ENCODE measurements around the gene SYNGAP1. TPM values are rescaled to one million over a fixed set of nuclear protein-coding genes. Genes with fewer than 3 reads are reported as not detected.

The SYNGAP1 gene
- total and polyA plus RNA-seq, 2 of the 4 experiments (the other 2 are of a cell fraction), result 1.4 to 17.0 TPM

DNA sequence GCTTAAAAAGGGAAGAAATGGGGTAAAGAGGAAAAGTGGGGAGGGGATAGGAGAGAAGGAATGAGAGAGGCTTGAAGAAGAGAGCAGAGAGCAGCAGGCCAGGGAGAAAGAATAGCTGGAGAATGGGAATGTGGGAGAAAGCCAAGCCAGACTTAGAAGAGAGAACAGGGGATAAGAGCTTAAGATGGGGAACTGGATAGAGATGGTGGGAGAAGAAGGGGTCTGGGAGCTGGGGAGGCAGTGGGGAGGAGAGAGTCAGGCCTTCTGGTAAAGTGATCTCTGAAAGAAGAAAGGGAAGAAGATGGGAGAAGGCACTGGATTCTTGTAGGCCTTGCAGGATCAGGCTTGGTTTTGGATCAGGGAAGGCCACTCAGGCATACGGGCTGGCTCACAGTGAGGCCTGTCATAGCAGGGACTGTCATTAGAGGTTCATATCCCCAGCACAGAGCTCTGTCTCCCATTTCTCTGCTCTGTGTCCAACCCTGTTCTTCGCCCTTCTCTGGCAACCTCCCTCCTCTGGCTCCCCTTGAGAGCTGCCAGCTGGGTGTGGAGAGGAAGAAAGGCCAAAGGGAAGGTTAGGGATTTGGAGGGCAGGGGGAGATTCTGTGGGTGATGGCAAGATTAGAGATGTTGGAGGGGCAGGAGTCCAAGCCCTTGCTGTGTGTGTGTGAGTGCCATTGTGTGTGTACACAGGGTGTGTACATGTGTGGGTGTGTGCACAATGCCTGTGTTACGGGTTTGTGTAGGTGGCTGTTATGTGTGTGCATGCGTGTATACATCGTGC, 9.3 kb downstream of the SYNGAP1 start:
- 81% methylated on average over 4 of the region's 5 CpGs; no CpG with 5 or more reads in 1 of the 2 experiments for WGBS, 2 experiments (ENCODE audit: extremely low coverage in 2 of 2, insufficient read length in 1 of 2)
- ChIA-PET CTCF (interaction anchor here (0.9 kb wide), 1 partner anchor 11 kb away, joined by 3 read pairs; no protein-coding TSS in a partner anchor), POLR2A (ENCODE audit: unreplicated experiment) (no interaction called here)
- Histone ChIP-seq H2AFZ (replicated peaks; ENCODE audit: low read length, poor library complexity) (no peak overlapping the region), H2BK120ac (ENCODE audit: low read depth, low read length) (no peak overlapping the region), H3K14ac (replicated peaks; ENCODE audit: low read depth, low read length) (no peak overlapping the region), H3K18ac (ENCODE audit: low read depth, low read length) (no peak overlapping the region), H3K79me1 (ENCODE audit: low read depth in 1 of 2, low read length in 2 of 2) (peaks cover 34 to 92% of the 10 kb centered on the region in 2 experiments), H3K9me1 (ENCODE audit: insufficient read depth, low read length) (peaks cover 35% of the 10 kb centered on the region), H3K27ac (ENCODE audit: insufficient read depth, low read length) (no peak overlapping the region), H3K23ac (ENCODE audit: low read depth, low read length) (peak overlapping the region; percentile 57; the same call in 1 of the 2 replicates), H3K4me1 (ENCODE audit: control insufficient read depth, insufficient read depth, low read length) (peaks cover 43% of the 10 kb centered on the region), H3K4me2 (ENCODE audit: low read depth, low read length) (no peak overlapping the region; the same call in 1 of the 2 replicates), H3K4me3 (ENCODE audit: insufficient read depth, low read depth, low read length) (no peak overlapping the region), H3K9me3 (ENCODE audit: control insufficient read depth, insufficient read depth, low read length) (no peaks in the 10 kb centered on the region), H4K91ac (ENCODE audit: insufficient read depth, low read depth, low read length) (no peak overlapping the region), H2BK20ac (ENCODE audit: low read depth, low read length) (no peak overlapping the region), H3K27me3 (ENCODE audit: control insufficient read depth, insufficient read depth, low read length) (no peaks in the 10 kb centered on the region), H3K4ac (ENCODE audit: low read depth, low read length) (peak overlapping the region; percentile 61; the same call in 1 of the 2 replicates), H3K56ac (ENCODE audit: extremely low read depth, insufficient read depth, low read length) (no peak overlapping the region), H2AK9ac (replicated peaks; ENCODE audit: low read depth, low read length, poor library complexity) (no peak overlapping the region), H4K20me1 (ENCODE audit: insufficient read depth, low read length) (peaks cover 41% of the 10 kb centered on the region), H2AK5ac (ENCODE audit: low read depth, low read length) (peak overlapping the region; percentile 81; the same call in 1 of the 2 replicates), H4K8ac (ENCODE audit: low read depth in 2 of 2, low read length in 2 of 2) (no peak overlapping the region), H3K36me3 (ENCODE audit: control insufficient read depth, insufficient read depth, low read length) (peaks cover 10% of the 10 kb centered on the region), H2BK5ac (ENCODE audit: low read depth, low read length, poor library complexity, severe bottlenecking) (no peak overlapping the region), H3K9ac (ENCODE audit: low read depth, low read length) (peak overlapping the region; percentile 19; the same call in 1 of the 2 replicates), H2BK15ac (ENCODE audit: low read depth, low read length) (no peak overlapping the region; the same call in 2 of the 3 replicates), H4K5ac (ENCODE audit: low read depth, low read length) (no peak overlapping the region)
- in situ Hi-C loops (cut with MboI; ENCODE audit: low sequenced_read_pairs) (no loop called here), intact Hi-C loops (cut with micrococcal nuclease) (no loop called here), dilution Hi-C loops (cut with HindIII; ENCODE audit: low sequenced_read_pairs, unreplicated experiment) (no loop called here)
- no TSS peak for BruUV-seq (replicated peaks)
- ATAC-seq (ENCODE audit: low read depth), result no peak
- TF ChIP-seq POLR2A (IDR thresholded peaks at IDR 0.05; ENCODE audit: low read depth, low read length), result no peak
- TF ChIP-seq BHLHE40 (IDR thresholded peaks at IDR 0.05; ENCODE audit: low read depth, low read length), result no peak
- TF ChIP-seq MAFK (IDR thresholded peaks at IDR 0.05; ENCODE audit: low read depth, low read length), result no peak
- TF ChIP-seq, protein P1, sequence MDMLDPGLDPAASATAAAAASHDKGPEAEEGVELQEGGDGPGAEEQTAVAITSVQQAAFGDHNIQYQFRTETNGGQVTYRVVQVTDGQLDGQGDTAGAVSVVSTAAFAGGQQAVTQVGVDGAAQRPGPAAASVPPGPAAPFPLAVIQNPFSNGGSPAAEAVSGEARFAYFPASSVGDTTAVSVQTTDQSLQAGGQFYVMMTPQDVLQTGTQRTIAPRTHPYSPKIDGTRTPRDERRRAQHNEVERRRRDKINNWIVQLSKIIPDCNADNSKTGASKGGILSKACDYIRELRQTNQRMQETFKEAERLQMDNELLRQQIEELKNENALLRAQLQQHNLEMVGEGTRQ (IDR thresholded peaks at IDR 0.05; ENCODE audit: low read depth, low read length), result no peak
- TF ChIP-seq RCOR1 (IDR thresholded peaks at IDR 0.05; ENCODE audit: insufficient replicate concordance, low read length), result no peak
- TF ChIP-seq RAD21 (IDR thresholded peaks at IDR 0.05; ENCODE audit: low read length), result no peak
- no peak for DNase-seq
